Kidney epithelial cell (primary cell): ENCODE data around the gene PLB1. TPM values are rescaled to one million over a fixed set of nuclear protein-coding genes. Genes with fewer than 3 reads are reported as not detected.

ENCODE experiments used
- DNase-seq: peaks from one replicate; pipeline ENCODE4 v3.0.0-alpha.2; 2010; ENCODE audit warnings: low read depth
- H3K27me3 ChIP-seq: 2 replicates; pipeline ENCODE4 v1.6.0; 2011; ENCODE audit warnings: low read length; ENCODE audit not compliant: control insufficient read depth, insufficient read depth
- H3K36me3 ChIP-seq: 2 replicates; pipeline ENCODE4 v1.5.1; 2011; ENCODE audit warnings: low read length; ENCODE audit not compliant: control insufficient read depth, insufficient read depth
- H3K4me3 ChIP-seq: 2 replicates; pipeline ENCODE4 v1.5.1; 2011; ENCODE audit warnings: low read depth, mild to moderate bottlenecking, control low read depth, low read length
- total RNA-seq: library from RNA; depleted of rRNA; stranded (reverse); fragments of >200 nt; gene quantifications from 2 replicates; pipeline ENCODE4 v1.2.3, GENCODE V29; 2015
- TF ChIP-seq, protein P1 (sequence below): IDR thresholded peaks from 2 replicates; pipeline ENCODE4 v1.5.1; 2011; ENCODE audit warnings: mild to moderate bottlenecking, moderate library complexity, low read length, control low read depth, inconsistent platforms; ENCODE audit not compliant: insufficient read depth, poor library complexity, severe bottlenecking

The PLB1 gene
- total RNA-seq, 1 donor from 2014 or later, result 0.25 TPM

DNA sequence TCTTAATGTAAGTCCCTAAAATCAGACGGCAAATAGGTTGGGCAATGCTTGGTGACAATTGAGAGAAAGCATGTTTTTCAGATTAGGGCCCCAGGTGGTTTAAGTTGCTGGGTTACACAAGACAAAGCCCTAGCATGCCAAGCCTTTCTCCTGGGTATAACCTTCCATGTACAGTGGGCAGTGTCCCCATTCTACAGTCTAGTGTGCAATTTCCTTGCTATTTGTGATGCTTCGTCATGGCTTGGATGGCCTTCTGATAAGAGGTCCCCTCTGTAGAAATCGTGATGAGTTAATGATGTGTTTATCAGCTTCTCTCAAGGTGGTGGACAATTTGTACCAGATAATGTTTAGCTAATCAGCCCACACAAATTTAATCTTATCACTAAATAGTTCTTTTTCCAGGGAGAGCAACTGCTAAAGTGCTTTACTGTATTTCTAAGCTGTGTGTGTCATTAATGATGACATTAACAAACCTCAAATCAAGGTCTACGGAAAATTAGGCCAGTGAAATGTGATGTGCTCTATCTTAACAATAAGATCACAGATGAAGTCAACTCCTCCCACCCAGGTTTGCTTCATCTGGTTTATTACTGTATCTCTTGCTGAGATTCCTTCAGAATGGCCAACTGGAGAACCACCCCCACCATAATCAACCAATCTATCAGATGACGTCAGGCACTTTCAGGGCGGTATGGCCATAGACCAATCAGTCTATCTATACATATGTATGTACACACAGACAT is 61.7 kb downstream of the PLB1 start:
- Histone ChIP-seq H3K4me3 (no peak overlapping the region), H3K36me3 (no peaks in the 10 kb centered on the region), H3K27me3 (no peaks in the 10 kb centered on the region)
- no peak for DNase-seq
- TF ChIP-seq, protein P1, sequence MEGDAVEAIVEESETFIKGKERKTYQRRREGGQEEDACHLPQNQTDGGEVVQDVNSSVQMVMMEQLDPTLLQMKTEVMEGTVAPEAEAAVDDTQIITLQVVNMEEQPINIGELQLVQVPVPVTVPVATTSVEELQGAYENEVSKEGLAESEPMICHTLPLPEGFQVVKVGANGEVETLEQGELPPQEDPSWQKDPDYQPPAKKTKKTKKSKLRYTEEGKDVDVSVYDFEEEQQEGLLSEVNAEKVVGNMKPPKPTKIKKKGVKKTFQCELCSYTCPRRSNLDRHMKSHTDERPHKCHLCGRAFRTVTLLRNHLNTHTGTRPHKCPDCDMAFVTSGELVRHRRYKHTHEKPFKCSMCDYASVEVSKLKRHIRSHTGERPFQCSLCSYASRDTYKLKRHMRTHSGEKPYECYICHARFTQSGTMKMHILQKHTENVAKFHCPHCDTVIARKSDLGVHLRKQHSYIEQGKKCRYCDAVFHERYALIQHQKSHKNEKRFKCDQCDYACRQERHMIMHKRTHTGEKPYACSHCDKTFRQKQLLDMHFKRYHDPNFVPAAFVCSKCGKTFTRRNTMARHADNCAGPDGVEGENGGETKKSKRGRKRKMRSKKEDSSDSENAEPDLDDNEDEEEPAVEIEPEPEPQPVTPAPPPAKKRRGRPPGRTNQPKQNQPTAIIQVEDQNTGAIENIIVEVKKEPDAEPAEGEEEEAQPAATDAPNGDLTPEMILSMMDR, result no peak

DNA sequence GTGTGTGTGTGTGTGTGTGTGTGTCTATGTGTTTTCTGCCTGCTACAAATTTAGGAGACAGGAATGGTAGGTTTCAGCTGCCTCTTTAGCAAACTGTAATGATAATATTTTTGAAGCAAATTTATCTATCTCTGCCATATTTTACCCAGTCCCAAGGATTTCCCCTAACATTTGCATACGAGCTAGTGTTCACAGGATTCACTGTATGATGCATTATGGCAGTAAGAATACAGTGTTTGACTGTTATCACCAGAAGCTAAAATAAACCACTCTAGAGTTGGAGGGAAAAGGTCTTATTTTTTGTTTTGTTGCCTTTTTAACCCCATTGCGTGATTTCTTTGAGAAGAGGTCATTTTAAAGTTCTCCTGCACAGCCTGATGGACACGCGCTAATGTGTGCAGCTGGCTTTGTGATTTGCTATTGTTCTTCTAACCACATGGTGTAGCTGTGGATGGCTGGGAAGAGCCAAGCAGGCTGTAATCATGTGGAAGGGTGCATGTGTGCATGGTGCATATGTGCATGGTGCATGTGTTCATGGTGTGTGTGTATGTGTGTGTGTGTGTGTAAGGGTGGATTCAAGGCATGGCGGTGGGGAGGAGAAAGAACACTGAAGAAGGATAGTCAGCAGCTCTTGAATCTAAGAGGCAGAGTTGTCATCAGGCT is 62.4 kb downstream of the PLB1 start:
- Histone ChIP-seq H3K4me3 (no peak overlapping the region), H3K27me3 (no peaks in the 10 kb centered on the region), H3K36me3 (no peaks in the 10 kb centered on the region)
- DNase-seq, result no peak
- TF ChIP-seq, protein P1, result no peak

DNA sequence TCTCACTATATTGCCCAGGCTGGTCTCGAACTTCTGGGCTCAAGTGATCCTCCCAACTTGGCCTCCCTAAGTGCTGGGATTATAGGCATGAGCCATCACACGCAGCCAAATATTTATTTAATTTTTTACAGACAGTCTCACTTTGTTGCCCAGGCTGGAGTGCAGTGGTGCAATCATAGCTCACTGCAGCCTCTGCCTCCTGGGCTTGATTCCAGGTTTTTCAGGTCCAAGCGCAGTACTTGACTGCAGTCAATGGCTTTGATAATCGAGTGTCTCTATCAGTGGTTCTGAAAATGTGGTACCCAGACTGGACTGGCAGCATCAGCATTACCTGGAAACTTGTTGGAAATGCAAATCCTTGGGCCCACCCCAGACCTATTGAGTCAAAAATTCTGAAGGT is 63.1 kb downstream of the PLB1 start:
- no peaks in the 10 kb centered on the region for H3K36me3 ChIP-seq
- no peaks in the 10 kb centered on the region for H3K27me3 ChIP-seq
- TF ChIP-seq, protein P1, result no peak
- H3K4me3 ChIP-seq, result no peak overlapping the region
- no peak for DNase-seq

- H3K4me3 ChIP-seq, result no peak overlapping the region
- H3K36me3 ChIP-seq, result no peaks in the 10 kb centered on the region
- no peak for DNase-seq
- TF ChIP-seq, protein P1, result no peak
- H3K27me3 ChIP-seq, result no peaks in the 10 kb centered on the region
Measured at GRCh38 chr2:28563869-28564268, 68.0 kb downstream of the PLB1 start.

DNA sequence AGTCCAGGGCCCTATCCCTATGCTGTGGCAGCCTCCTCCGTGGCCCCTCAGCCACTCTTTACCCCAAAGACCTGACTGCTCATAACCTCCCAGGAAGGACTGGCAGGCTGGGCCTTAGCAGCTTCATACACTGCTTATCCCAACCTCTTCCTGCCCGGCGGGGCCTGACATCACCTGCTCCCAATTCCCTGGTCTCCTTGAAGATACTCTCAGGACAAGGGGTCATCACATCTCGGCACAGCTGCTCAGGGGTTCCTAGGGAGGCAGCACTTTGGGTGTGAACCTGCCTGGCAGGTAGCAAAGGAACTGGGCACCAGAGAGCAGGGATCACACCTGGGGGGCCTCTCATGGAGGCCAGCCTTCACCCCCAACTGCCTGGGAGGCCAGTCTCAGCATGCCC is 68.5 kb downstream of the PLB1 start:
- TF ChIP-seq, protein P1, result no peak
- no peak overlapping the region for H3K4me3 ChIP-seq
- H3K27me3 ChIP-seq, result no peaks in the 10 kb centered on the region
- DNase-seq, result no peak
- H3K36me3 ChIP-seq, result no peaks in the 10 kb centered on the region
